GM18508 (cell line): ENCODE data around the gene COL12A1.

Source experiments
- ATAC-seq: cut with Tn5 transposase; IDR thresholded peaks from one replicate; pipeline ENCODE4 v1.9.1; 2021; ENCODE audit warnings: moderate number of reproducible peaks; ENCODE audit not compliant: insufficient read depth, unreplicated experiment

The COL12A1 gene

DNA sequence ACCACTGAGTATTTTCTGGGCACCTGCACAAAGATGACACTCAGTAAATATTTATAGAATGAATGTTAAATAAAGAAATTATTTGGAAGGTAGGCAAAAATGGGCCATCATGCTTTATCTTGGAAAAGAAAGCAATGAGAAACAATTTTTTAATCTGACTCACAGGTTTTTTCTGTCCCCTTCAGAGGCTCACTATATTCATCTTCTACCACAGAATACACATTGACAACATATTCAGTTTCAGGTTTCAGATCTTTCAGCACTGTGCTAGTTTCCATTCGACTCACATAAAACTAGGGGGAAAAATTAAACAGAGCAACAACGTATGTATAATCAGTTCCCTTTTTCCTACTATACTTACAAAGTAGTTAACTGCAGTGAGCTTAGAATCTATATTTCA lies 58.3 kb downstream of the COL12A1 start:
- peak; percentile 95 for ATAC-seq

- no peak for ATAC-seq
Observed at GRCh38 chr6:75145976-75146375, 59.9 kb downstream of the COL12A1 start.

DNA sequence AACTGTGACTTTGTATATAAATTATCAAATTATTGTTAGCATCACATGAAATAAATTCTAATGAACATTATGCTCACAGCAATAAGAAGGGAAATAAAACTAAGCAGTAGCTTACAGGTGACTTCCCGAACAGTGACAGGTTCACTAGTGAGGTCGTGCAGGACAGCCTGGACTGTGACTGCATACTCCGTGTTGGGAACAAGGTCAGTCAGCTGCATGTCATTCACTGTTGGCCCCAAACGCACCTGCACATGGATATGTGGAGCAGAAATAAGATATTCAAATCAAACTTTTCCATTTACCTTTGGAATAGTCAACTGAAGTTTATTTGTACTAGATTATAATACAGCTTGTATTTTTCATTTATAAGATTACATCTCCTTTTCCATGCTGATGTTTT lies 60.6 kb downstream of the COL12A1 start:
- no peak for ATAC-seq

- no peak for ATAC-seq
Observed at GRCh38 chr6:75144386-75144785, 61.5 kb downstream of the COL12A1 start.

- ATAC-seq = no peak
Observed at GRCh38 chr6:75143191-75143590, 62.7 kb downstream of the COL12A1 start.

DNA sequence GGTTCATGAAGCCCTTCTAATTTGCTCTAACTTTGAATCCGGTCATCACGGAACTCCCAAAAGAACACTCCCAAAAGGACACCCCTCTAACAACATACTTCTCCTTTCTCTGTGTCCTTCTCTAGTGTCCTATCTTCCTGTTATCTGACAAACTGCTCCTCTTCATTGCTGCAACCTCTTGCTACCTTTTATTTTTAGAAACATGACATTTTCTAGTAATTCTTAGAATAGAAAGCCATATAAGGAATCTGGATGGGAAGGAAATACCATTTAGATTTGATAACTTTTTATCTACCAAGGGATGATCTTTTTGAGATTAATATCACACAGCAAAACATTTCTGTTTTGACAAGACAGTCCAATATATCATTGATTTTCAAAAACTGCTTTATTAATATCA lies 63.1 kb downstream of the COL12A1 start:
- ATAC-seq = no peak

GRCh38 chr6:75135876-75136275 lies 70.0 kb downstream of the COL12A1 start:
- ATAC-seq = no peak

DNA sequence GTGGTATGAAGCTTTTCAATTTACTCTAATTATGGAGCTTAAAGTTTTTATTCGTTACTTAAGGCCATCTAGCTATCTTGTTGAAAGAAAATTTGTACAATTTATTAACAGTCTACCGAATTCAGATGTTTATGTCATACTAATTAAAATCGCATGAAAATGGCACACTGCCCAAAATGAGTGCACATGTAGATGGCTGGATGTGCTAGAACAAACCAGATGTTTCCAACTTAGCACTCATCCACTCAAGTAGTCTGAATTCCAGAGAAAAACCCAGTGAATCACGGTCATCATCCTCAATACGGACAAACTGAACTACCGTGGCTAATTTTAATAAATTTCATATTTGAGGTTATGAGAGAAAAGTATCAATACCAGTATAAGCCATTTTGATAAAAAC lies 70.4 kb downstream of the COL12A1 start:
- no peak for ATAC-seq

GRCh38 chr6:75130784-75131183 lies 75.1 kb downstream of the COL12A1 start:
- no peak for ATAC-seq

GRCh38 chr6:75128878-75129570 lies 76.8 kb downstream of the COL12A1 start:
- ATAC-seq = no peak

DNA sequence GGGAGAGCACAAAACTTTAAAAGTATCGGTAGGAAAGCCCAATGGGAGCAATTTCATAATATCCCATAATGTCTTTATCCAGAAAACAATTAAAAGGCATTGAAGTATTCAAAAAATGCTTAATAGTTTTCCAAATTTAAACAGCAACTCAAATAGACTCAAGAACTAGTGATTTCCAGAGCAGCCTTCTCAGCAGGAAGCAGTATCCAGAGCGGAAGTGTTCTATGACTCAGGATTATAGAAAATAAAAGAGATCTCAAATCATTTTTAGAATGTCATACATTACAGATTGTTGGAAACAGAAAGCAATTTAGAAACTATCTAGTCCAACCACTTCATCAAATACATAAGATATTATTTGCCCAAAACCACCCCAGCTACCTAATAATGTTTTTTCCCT lies 79.3 kb downstream of the COL12A1 start:
- no peak for ATAC-seq

DNA sequence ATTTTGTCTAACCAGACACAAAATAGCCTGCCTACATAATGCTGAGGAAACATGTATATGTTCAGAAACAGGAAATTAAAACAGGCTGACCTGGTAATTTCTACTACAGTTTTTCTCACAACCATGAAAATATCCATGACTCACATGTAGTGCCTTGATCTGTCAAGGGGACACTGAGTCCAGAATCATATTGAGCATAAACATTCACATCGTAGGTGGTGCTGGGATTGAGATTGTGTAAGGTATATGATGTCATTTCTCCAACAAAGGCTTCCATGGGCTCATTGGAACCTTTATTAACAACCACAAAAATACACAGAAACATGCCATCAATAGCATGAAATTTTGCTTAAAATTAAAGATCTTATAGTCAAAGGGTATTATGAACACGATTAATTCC lies 80.9 kb downstream of the COL12A1 start:
- ATAC-seq = no peak

GRCh38 chr6:75124085-75124484 lies 81.8 kb downstream of the COL12A1 start:
- ATAC-seq = no peak

DNA sequence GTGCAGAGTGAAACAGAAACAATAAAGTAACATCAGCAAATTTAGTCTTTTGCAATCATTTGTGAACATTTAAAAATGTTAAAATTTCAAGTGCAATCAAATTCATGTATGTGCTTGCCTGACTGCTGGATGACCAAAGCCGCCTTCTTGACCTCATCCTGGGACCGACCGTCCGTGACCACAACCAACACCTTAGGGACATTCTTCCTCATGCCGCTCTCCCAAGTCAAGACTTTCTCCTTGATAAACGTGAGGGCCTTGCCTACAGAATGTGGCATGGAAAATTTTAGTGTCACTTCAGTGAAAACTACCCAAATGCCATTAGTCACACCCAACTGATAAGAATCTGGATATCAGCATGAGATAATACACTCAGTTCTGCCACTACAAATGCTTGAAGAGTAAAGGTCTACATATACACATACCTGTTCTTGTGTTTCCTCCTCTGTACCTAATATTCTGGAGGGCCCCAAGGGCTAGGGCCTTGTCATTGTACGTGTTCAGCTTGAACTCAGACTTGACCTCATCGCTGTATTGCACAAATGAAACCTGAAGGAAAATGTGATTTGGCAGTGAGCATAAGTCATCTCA lies 86.8 kb downstream of the COL12A1 start:
- ATAC-seq = no peak

- no peak for ATAC-seq
Observed at GRCh38 chr6:75117701-75118100, 88.2 kb downstream of the COL12A1 start.

GRCh38 chr6:75116946-75117345 lies 88.9 kb downstream of the COL12A1 start:
- no peak for ATAC-seq

DNA sequence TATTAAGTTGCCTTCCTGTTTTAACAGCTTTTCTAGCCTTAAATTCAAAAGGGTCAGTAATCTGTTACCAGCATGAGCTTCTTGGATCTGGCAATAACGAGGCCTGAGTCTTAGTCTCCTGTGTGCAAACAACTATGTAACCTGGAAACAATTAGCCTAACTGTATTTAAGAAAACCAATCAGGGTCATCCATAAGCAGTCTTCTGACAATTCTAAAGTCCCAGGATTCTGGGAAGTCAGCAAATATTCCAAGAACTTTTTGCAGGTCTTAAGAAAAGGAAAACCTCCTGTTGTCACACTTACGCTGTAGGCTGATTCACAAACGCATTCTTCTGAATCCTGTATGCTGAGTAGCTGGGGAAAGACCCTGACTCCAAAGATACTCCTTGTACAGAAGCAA lies 90.4 kb downstream of the COL12A1 start:
- no peak for ATAC-seq

DNA sequence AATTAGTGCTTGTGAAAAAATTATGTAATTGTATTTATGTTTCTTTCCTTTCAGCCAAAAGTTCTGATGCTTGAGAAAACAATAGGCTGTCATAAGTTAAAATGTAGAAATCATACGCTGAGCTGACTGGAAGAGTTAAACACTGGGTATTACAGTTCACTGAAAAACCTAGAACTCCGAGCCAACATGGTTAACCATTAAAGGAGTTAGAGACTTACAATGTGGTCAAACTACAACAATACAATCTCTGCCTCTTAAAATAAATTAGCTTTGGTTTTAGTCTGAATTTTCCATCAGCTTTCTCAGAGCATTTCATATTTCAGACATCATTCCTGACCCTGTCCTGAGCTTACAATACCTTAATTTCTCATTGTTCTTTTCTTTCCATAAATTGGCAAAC lies 91.0 kb downstream of the COL12A1 start:
- ATAC-seq = no peak

GRCh38 chr6:75114195-75114594 lies 91.7 kb downstream of the COL12A1 start:
- ATAC-seq = no peak

DNA sequence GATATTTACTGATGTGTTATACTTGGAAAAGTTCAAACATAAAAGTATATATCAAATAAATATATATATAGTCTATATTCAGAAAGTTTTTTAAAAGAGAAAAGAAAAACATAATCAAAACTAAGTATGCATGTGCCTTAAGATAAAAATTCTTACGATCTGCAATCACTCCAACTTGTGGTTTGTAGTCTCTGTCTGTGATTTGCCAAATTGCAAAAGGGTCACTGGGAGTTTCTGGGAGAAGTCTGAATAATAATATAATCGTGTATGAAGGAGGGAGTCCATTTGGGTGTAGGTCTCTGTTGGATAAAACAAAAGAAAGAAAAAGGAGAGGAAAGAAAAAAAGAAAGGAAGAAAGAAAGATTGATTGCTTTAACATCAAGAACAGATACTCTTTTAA lies 92.4 kb downstream of the COL12A1 start:
- no peak for ATAC-seq

- ATAC-seq = no peak
Observed at GRCh38 chr6:75109765-75110164, 96.1 kb downstream of the COL12A1 start.

DNA sequence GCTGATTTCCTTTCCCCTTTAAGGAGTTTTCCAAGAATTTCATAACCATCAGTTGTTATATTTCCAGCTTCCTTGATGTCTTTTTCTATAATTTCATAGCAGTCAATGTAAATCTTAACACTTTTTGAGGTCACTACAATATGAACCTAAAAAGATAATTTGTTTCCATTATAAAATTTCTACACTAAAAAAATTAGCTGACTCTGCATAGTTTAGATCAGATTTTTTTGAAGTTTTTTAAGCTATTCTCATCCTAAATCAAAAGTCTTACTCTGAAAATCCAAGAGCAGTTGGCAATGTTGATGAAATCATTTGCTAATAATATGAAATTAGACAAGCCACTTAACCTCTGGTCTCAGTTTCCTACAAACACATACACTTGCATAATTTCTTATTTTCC lies 96.8 kb downstream of the COL12A1 start:
- ATAC-seq = no peak
